GM12873 (cell line): ENCODE results near the gene LPIN1.

Experiments used
- TF ChIP-seq, protein P1 (sequence below): IDR thresholded peaks from 2 replicates; pipeline ENCODE4 v1.5.1; 2012; ENCODE audit warnings: low read depth, mild to moderate bottlenecking, moderate library complexity, low read length, control low read depth; ENCODE audit not compliant: insufficient read depth; ENCODE audit errors: missing control alignments

The LPIN1 gene

DNA sequence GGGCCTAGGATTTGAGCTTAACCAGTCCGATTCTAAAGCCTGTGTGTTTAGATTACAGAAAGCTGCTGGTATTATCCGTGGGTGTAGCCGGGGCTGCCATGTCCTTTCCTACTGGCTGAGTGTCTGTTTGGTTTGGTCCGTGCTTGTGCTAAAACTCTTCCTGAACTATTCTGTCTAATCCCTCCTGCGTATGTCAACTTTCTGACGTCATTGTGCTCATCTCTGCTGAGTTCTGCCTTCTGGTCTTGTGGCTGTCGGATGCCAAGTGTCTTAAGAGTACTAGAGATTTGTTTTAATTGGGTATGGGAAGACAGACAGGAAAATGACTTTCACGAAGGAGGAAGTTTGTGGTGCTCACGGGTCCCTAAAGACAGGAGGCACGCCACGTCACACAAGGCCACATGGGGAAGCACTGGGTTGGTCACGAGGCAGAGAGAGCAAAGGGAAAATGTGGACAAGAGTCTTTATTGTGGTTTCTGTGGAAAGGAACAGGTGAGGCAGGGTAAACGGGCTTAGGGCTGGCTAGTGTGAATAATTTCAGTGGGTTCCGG, 44.6 kb upstream of the LPIN1 start:
- TF ChIP-seq, protein P1, sequence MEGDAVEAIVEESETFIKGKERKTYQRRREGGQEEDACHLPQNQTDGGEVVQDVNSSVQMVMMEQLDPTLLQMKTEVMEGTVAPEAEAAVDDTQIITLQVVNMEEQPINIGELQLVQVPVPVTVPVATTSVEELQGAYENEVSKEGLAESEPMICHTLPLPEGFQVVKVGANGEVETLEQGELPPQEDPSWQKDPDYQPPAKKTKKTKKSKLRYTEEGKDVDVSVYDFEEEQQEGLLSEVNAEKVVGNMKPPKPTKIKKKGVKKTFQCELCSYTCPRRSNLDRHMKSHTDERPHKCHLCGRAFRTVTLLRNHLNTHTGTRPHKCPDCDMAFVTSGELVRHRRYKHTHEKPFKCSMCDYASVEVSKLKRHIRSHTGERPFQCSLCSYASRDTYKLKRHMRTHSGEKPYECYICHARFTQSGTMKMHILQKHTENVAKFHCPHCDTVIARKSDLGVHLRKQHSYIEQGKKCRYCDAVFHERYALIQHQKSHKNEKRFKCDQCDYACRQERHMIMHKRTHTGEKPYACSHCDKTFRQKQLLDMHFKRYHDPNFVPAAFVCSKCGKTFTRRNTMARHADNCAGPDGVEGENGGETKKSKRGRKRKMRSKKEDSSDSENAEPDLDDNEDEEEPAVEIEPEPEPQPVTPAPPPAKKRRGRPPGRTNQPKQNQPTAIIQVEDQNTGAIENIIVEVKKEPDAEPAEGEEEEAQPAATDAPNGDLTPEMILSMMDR, result no peak

- TF ChIP-seq, protein P1, result no peak
Measured at GRCh38 chr2:11702946-11703345, 43.5 kb upstream of the LPIN1 start.

GRCh38 chr2:11703700-11704099, 42.7 kb upstream of the LPIN1 start:
- TF ChIP-seq, protein P1, result no peak

DNA sequence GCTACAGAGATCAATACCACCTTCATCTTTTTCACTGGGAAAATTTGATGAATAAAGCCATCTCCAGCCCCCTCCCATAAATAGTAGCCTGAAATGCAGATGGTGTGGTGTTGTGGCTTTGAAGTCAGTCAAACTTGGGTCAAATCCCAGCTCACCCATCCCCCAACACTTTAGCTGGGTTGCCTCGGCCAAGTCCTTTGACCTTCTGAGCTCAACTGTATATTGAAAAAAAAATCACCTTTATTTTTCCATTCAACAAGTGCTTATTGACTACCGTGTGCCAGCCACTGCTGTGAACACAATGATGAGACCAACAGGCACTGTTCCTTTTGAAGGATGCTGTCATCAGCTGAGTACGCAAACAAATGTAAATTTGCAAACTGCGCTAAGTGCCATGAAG, 41.4 kb upstream of the LPIN1 start:
- TF ChIP-seq, protein P1, result no peak

GRCh38 chr2:11705711-11706110, 40.7 kb upstream of the LPIN1 start:
- TF ChIP-seq, protein P1, result no peak

DNA sequence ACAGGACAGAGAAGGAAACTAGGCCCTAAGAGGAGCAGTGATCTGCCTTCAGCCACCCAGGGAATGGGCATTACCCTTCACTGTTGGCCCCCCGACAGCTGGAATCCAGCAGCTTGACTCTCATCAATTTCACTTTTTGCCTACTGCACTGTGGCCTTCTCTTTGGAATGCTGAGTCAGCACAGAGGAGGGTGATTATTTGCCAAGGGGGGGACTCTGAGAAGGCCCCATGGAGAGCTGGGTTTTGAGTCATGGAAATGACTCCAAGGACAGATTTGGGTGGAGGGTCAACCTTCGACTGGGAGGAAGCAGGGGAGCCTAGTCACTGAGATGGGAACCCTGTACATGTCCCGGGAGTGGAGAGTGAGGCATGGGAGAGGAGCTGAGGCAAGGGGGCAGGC, 38.3 kb upstream of the LPIN1 start:
- TF ChIP-seq, protein P1, result no peak

DNA sequence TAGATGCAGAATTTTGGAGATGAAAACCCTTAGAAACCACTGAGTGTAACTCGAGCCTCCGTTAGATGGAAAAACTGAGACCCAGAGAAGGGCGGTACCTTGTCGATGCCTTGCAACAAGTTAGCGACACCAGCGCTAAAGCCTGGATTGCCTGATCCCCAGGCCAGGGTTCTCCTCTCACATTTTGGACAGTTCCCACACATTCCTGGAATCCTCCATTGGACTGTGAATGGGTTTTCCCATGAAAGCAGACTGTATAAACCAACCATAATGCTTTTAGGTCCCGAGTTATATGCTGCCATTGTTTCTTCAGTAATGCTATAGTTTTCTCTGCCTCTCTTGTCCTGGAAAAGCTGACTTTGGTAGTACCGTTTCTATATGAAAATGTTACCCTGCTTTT, 37.1 kb upstream of the LPIN1 start:
- TF ChIP-seq, protein P1, result no peak

- TF ChIP-seq, protein P1, result no peak
Measured at GRCh38 chr2:11710210-11710609, 36.2 kb upstream of the LPIN1 start.
